Spleen (tissue), 11 donors: ENCODE data around the gene STK10. TPM values are rescaled to one million over a fixed set of nuclear protein-coding genes. Genes with fewer than 3 reads are reported as not detected.

Experiments
- DNase-seq: peaks from one replicate; pipeline ENCODE4 v3.0.0-alpha.2; 2020
- H3K27ac ChIP-seq, 8 donors: fragments of 200-600 bp; sonication (generic) in 7 of 8; 1 replicate in 4 of 8; 2 replicates in 4 of 8; pipeline versions ENCODE4 v1.5.0 to v1.8.0; 2016 to 2021; ENCODE audit warnings: inconsistent platforms in 4 of 8, mild to moderate bottlenecking in 4 of 8, moderate library complexity in 1 of 8
- H3K27me3 ChIP-seq, 7 donors: fragments of 200-600 bp; sonication (generic) in 6 of 7; replicated peaks in 1 of 7; 1 replicate in 4 of 7; 2 replicates in 3 of 7; pipeline versions ENCODE4 v1.5.0 to v1.8.0; 2016 to 2021; ENCODE audit warnings: inconsistent platforms in 3 of 7, mild to moderate bottlenecking in 1 of 7
- H3K36me3 ChIP-seq, 6 donors: fragments of 200-600 bp; sonication (generic) in 5 of 6; 1 replicate in 4 of 6; 2 replicates in 2 of 6; pipeline versions ENCODE4 v1.5.0 to v1.8.0; 2016 to 2021; ENCODE audit warnings: inconsistent platforms in 2 of 6
- H3K4me1 ChIP-seq, 6 donors: fragments of 200-600 bp; sonication (generic) in 5 of 6; 1 replicate in 3 of 6; 2 replicates in 3 of 6; pipeline versions ENCODE4 v1.5.0 to v1.8.0; 2016 to 2021; ENCODE audit warnings: inconsistent platforms in 3 of 6
- H3K4me3 ChIP-seq, 8 donors: fragments of 200-600 bp; sonication (generic) in 7 of 8; 1 replicate in 4 of 8; 2 replicates in 4 of 8; pipeline versions ENCODE4 v1.5.0 to v1.8.0; 2016 to 2021; ENCODE audit warnings: inconsistent platforms in 4 of 8, mild to moderate bottlenecking in 4 of 8, moderate library complexity in 2 of 8
- H3K9me3 ChIP-seq, 8 donors: fragments of 200-600 bp; sonication (generic) in 7 of 8; 1 replicate in 4 of 8; 2 replicates in 4 of 8; pipeline versions ENCODE4 v1.5.0 to v1.8.0; 2016 to 2021; ENCODE audit warnings: inconsistent platforms in 4 of 8
- POLR2A ChIP-seq, 3 donors: fragments of 450-650 bp; IDR thresholded peaks; one replicate each; pipeline ENCODE4 v1.5.1; 2017; ENCODE audit warnings: antibody characterized with exemption in 3 of 3, mild to moderate bottlenecking in 1 of 3
- POLR2AphosphoS5 ChIP-seq, 3 donors: sonication (generic); formaldehyde crosslinking; IDR thresholded peaks; one replicate each; pipeline ENCODE4 v1.5.1; 2017; ENCODE audit warnings: antibody characterized with exemption in 3 of 3
- WGBS, 5 donors: extraction: QIAGEN DNeasy Blood & Tissue Kit in 3 of 5; methylation state at CpG; one replicate each; pipeline versions ENCODE4 v1.1.5 to v1.1.7; 2013 to 2018; 5-methylcytosine and 5-hydroxymethylcytosine counted together
- intact Hi-C: fragments of 100-400 bp; cut with DNase I; formaldehyde crosslinking; loops from one replicate; pipeline ENCODE4 v1.15.0; 2023; ENCODE audit warnings: low total_unique reads
- polyA plus RNA-seq, 3 donors: library from polyadenylated mRNA; stranded (reverse); fragments of 200-250 nt; gene quantifications; one replicate each; pipeline ENCODE4 v1.2.1, GENCODE V29; 2013
- total RNA-seq, 7 donors: library from RNA; depleted of rRNA in 3 of 7; stranded (reverse); fragments of >200 nt in 3 of 7; fragmentation: NEBNext Ultra II Directional in 4 of 7; extraction: Animal tissue kit (Norgen Biotek cat#: 25700) in 4 of 7; gene quantifications; one replicate each; pipeline versions ENCODE4 v1.1.0 to v1.2.1, GENCODE V29; 2016 to 2021
- TF ChIP-seq, protein P1 (sequence below), 11 experiments: fragments of 200-600 bp in 7 of 11; fragments of 450-650 bp in 4 of 11; sonication (generic) in 4 of 11; IDR thresholded peaks in 8 of 11; conservative IDR thresholded peaks in 3 of 11; 1 replicate in 7 of 11; 2 replicates in 4 of 11; pipeline versions ENCODE4 v1.4.0 to v1.8.0; 2016 to 2021; ENCODE audit warnings: antibody characterized with exemption in 11 of 11, inconsistent platforms in 4 of 11, mild to moderate bottlenecking in 1 of 11
- donor health status: healthy with polysubstance abuse.
- donor health status: DM: no; HTN: no; CAD: no; lungs with moderate emphysema.
- donor health status: DM: no; HTN: no; CAD: no.
- donor health status: Bipolar disorder and iron deficiency.
- donor health status: healthy.
- donor health status: DM: no; HTN: no; CAD: no.
- donor health status: DM: yes; HTN: yes; CAD: no.

STK10 gene
- total and polyA plus RNA-seq, 10 donors, result 34.0 to 290 (median 168) TPM

- Histone ChIP-seq H3K27me3 (no peaks in the 10 kb centered on the region), H3K4me1 (peaks cover 0 to 16% (median 5%) of the 10 kb centered on the region in 6 donors), H3K4me3 (no peak overlapping the region), H3K9me3 (no peaks in the 10 kb centered on the region), H3K36me3 (peaks cover 5 to 100% (median 80%) of the 10 kb centered on the region in 6 donors), H3K27ac (peak overlapping the region in 2 of 8 donors; percentile 7 to 21)
- no peak for DNase-seq
- 92 to 96% (median 94%) methylated on average over 7 to 10 of the region's 10 CpGs for WGBS, 5 donors
- TF ChIP-seq POLR2AphosphoS5 (IDR thresholded peaks at IDR 0.05), result peak in 1 of 3 donors; percentile 55
- no peak for TF ChIP-seq POLR2A (IDR thresholded peaks at IDR 0.05)
- intact Hi-C loops, result no loop called here
These were observed 94.5 kb downstream of the STK10 start for GRCh38 chr5:172093559-172093958.

GRCh38 chr5:172091956-172092732, 95.9 kb downstream of the STK10 start:
- intact Hi-C loops, result no loop called here
- TF ChIP-seq POLR2AphosphoS5 (IDR thresholded peaks at IDR 0.05) (peak in 2 of 3 donors; percentile 1 to 59), POLR2A (IDR thresholded peaks at IDR 0.05) (no peak)
- peaks cover 5 to 95% (median 74%) of the 10 kb centered on the region in 6 donors for H3K36me3 ChIP-seq
- peaks cover 0 to 10% (median under 1%) of the 10 kb centered on the region in 6 donors for H3K4me1 ChIP-seq
- H3K4me3 ChIP-seq, result no peak overlapping the region
- no peak overlapping the region for H3K27ac ChIP-seq
- no peaks in the 10 kb centered on the region for H3K9me3 ChIP-seq
- H3K27me3 ChIP-seq, result no peaks in the 10 kb centered on the region
- 84 to 94% (median 92%) methylated on average over 16 to 17 of the region's 17 CpGs for WGBS, 5 donors
- DNase-seq, result no peak

DNA sequence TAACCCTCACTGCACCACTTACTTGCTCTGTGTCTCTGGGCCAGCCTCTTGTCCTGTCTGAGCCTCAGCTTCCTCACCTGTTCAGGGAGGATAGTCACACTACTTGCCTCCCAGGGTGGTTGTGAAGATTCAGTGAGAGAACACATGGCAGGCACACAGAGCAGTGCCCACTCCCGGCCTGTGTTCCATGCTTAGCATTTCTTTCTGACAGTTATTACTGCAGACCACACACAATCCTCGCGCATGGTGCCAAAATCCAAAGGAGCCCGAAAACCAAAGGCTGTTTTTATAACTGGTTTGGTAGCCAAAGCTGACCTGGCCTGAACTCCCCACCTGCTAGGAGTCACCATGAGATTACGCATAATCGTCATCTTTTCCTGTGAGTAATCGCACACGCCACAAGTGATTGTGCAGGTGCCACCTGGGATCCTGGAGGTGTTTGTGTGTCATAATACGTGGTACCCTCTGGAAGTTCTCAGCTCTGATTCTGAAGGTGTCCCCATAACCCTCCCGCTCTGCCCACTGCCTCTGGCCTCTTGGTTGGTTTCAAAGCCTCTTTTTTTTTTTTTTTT, 97.0 kb downstream of the STK10 start:
- intact Hi-C loops, result no loop called here
- Histone ChIP-seq H3K9me3 (no peaks in the 10 kb centered on the region), H3K4me1 (peaks cover 0 to 8% (median 0%) of the 10 kb centered on the region in 6 donors), H3K27me3 (no peaks in the 10 kb centered on the region), H3K36me3 (peaks cover 5 to 92% (median 63%) of the 10 kb centered on the region in 6 donors), H3K27ac (no peak overlapping the region), H3K4me3 (no peak overlapping the region)
- TF ChIP-seq, protein P1, sequence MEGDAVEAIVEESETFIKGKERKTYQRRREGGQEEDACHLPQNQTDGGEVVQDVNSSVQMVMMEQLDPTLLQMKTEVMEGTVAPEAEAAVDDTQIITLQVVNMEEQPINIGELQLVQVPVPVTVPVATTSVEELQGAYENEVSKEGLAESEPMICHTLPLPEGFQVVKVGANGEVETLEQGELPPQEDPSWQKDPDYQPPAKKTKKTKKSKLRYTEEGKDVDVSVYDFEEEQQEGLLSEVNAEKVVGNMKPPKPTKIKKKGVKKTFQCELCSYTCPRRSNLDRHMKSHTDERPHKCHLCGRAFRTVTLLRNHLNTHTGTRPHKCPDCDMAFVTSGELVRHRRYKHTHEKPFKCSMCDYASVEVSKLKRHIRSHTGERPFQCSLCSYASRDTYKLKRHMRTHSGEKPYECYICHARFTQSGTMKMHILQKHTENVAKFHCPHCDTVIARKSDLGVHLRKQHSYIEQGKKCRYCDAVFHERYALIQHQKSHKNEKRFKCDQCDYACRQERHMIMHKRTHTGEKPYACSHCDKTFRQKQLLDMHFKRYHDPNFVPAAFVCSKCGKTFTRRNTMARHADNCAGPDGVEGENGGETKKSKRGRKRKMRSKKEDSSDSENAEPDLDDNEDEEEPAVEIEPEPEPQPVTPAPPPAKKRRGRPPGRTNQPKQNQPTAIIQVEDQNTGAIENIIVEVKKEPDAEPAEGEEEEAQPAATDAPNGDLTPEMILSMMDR (IDR thresholded peaks at IDR 0.05 in 8 of 11, conservative IDR thresholded peaks at IDR 0.05 in 3 of 11), result no peak
- TF ChIP-seq POLR2AphosphoS5 (IDR thresholded peaks at IDR 0.05), result peak in 1 of 3 donors; percentile 13
- DNase-seq, result no peak
- 92 to 98% (median 95%) methylated on average over 10 of the region's 10 CpGs for WGBS, 5 donors

- intact Hi-C loops, result no loop called here
- Histone ChIP-seq H3K27ac (peak overlapping the region in 1 of 8 donors; percentile 24), H3K4me1 (no peaks in the 10 kb centered on the region), H3K4me3 (no peak overlapping the region), H3K27me3 (no peaks in the 10 kb centered on the region), H3K9me3 (no peaks in the 10 kb centered on the region), H3K36me3 (peaks cover 5 to 92% (median 51%) of the 10 kb centered on the region in 6 donors)
- TF ChIP-seq POLR2A (IDR thresholded peaks at IDR 0.05) (no peak), POLR2AphosphoS5 (IDR thresholded peaks at IDR 0.05) (peak in 1 of 3 donors; percentile 6)
- TF ChIP-seq, protein P1 (IDR thresholded peaks at IDR 0.05 in 8 of 11, conservative IDR thresholded peaks at IDR 0.05 in 3 of 11), result no peak
- WGBS, 5 donors, result 88 to 96% (median 94%) methylated on average over 7 of the region's 7 CpGs
- DNase-seq, result no peak
These were observed 98.5 kb downstream of the STK10 start for GRCh38 chr5:172089298-172090117.
